HCT116 (cell line): ENCODE data around the gene GEMIN5. TPM values are rescaled to one million over a fixed set of nuclear protein-coding genes. Genes with fewer than 3 reads are reported as not detected.

Source experiments
- ATAC-seq: fragments of 200-7000 bp; cut with Tn5 transposase; 2 replicates; pipeline ENCODE4 v1.9.1; 2020; ENCODE audit warnings: mild to moderate bottlenecking, moderate library complexity
- BruUV-seq: library from RNA; stranded (reverse); fragments of 400-500 nt; replicated peaks from 2 replicates; lab custom pipeline; 2021; lab: Mats Ljungman, UMichigan
- CTCF ChIA-PET: fragments of 300-600 bp; sonication (Branson Sonifier 250); formaldehyde crosslinking; loops from one replicate; lab custom pipeline; 2021; ENCODE audit warnings: antibody characterized with exemption; lab: Charles Lee
- POLR2A ChIA-PET: fragments of 300-600, 350-600 bp; sonication (Branson Sonifier 250); formaldehyde crosslinking; loops from one replicate; lab custom pipeline; 2021; ENCODE audit warnings: antibody characterized with exemption; lab: Charles Lee
- RAD21 ChIA-PET, 2 experiments: fragments of 300-600 bp; sonication (Branson Sonifier 250); formaldehyde crosslinking; loops; one replicate each; lab custom pipeline; 2023; ENCODE audit warnings: low total read pairs in 2 of 2; ENCODE audit not compliant: uncharacterized antibody in 2 of 2, unreplicated experiment in 2 of 2, low non-redundant PET in 1 of 2; lab: Charles Lee
- DNase-seq: peaks from one replicate; pipeline ENCODE4 v3.0.0-alpha.2; 2010; ENCODE audit warnings: low read depth, low spot score
- H2AFZ ChIP-seq: fragments of 200-600 bp; shearing (Covaris generic), sonication (generic); 2 replicates; pipeline ENCODE4 v1.6.1; 2017; ENCODE audit warnings: low read depth, mixed run types, mixed read lengths, antibody characterized with exemption, low read length; ENCODE audit not compliant: poor library complexity, severe bottlenecking
- H3K27ac ChIP-seq: 2 replicates; pipeline ENCODE4 v1.5.1; 2012; ENCODE audit warnings: low read depth, low read length
- H3K27me3 ChIP-seq: fragments of 200-600 bp; sonication (generic); 2 replicates; pipeline ENCODE4 v1.6.1; 2016; ENCODE audit warnings: mixed run types, low read length, mixed read lengths; ENCODE audit not compliant: insufficient read depth
- H3K36me3 ChIP-seq, 2 experiments: fragments of 200-500 bp in 1 of 2; fragments of 200-600 bp in 1 of 2; sonication (Bioruptor generic) in 1 of 2; sonication (generic) in 1 of 2; 2 replicates each; pipeline versions ENCODE4 v1.5.1 to v1.6.1; 2014 to 2016; ENCODE audit warnings: low read length in 2 of 2, inconsistent platforms in 1 of 2, mixed read lengths in 1 of 2, mixed run types in 1 of 2; ENCODE audit not compliant: insufficient read depth in 2 of 2, control insufficient read depth in 1 of 2
- H3K4me1 ChIP-seq, 2 experiments: fragments of 200-600 bp in 1 of 2; sonication (generic) in 1 of 2; 2 replicates each; pipeline versions ENCODE4 v1.5.1 to v1.6.1; 2012 to 2017; ENCODE audit warnings: low read length in 2 of 2, inconsistent platforms in 1 of 2, mild to moderate bottlenecking in 1 of 2, mixed read lengths in 1 of 2, mixed run types in 1 of 2, moderate library complexity in 1 of 2; ENCODE audit not compliant: insufficient read depth in 2 of 2, control insufficient read depth in 1 of 2
- H3K4me2 ChIP-seq: fragments of 200-600 bp; sonication (generic); 2 replicates; pipeline ENCODE4 v1.6.1; 2017; ENCODE audit warnings: mixed run types, low read length, mixed read lengths
- H3K4me3 ChIP-seq, 2 experiments: fragments of 200-600 bp in 1 of 2; sonication (generic) in 1 of 2; replicated peaks in 1 of 2; 2 replicates each; pipeline ENCODE4 v1.5.1; 2011 to 2016; ENCODE audit warnings: low read length in 2 of 2, control low read depth in 1 of 2, low read depth in 1 of 2, mild to moderate bottlenecking in 1 of 2, mixed read lengths in 1 of 2, mixed run types in 1 of 2
- H3K79me2 ChIP-seq: fragments of 200-600 bp; sonication (generic); 2 replicates; pipeline ENCODE4 v1.6.1; 2017; ENCODE audit warnings: mild to moderate bottlenecking, mixed run types, low read length, moderate library complexity, mixed read lengths; ENCODE audit not compliant: insufficient read depth
- H3K9ac ChIP-seq: fragments of 200-600 bp; sonication (generic); 2 replicates; pipeline ENCODE4 v1.6.1; 2016; ENCODE audit warnings: low read length, mixed read lengths
- H3K9me2 ChIP-seq: fragments of 200-600 bp; sonication (generic), shearing (Covaris generic); 2 replicates; pipeline ENCODE4 v1.6.1; 2017; ENCODE audit warnings: mixed run types, mild to moderate bottlenecking, moderate library complexity; ENCODE audit not compliant: insufficient read depth
- H3K9me3 ChIP-seq, 2 experiments: fragments of 200-500 bp in 1 of 2; fragments of 200-600 bp in 1 of 2; sonication (Bioruptor generic) in 1 of 2; sonication (generic) in 1 of 2; 2 replicates each; pipeline ENCODE4 v1.6.1; 2014 to 2017; ENCODE audit warnings: low read length in 2 of 2, mixed read lengths in 2 of 2, inconsistent platforms in 1 of 2, low read depth in 1 of 2, mild to moderate bottlenecking in 1 of 2, mixed run types in 1 of 2, moderate library complexity in 1 of 2; ENCODE audit not compliant: control insufficient read depth in 1 of 2, insufficient read depth in 1 of 2
- H4K20me1 ChIP-seq: fragments of 200-600 bp; sonication (generic), shearing (Covaris generic); 2 replicates; pipeline ENCODE4 v1.6.1; 2017; ENCODE audit warnings: mixed run types, mild to moderate bottlenecking, moderate library complexity; ENCODE audit not compliant: insufficient read depth
- CEBPB ChIP-seq: IDR thresholded peaks from 2 replicates; pipeline ENCODE4 v1.6.1; 2012; ENCODE audit warnings: low read depth
- FOSL1 ChIP-seq: IDR thresholded peaks from 2 replicates; pipeline ENCODE4 v1.6.1; 2012; ENCODE audit warnings: low read depth
- JUND ChIP-seq: IDR thresholded peaks from 2 replicates; pipeline ENCODE4 v1.6.1; 2012
- SIN3A ChIP-seq: IDR thresholded peaks from 2 replicates; pipeline ENCODE4 v1.6.1; 2012; ENCODE audit warnings: low read depth
- SP1 ChIP-seq: IDR thresholded peaks from 2 replicates; pipeline ENCODE4 v1.6.1; 2012; ENCODE audit warnings: low read depth
- TCF7L2 ChIP-seq: IDR thresholded peaks from 2 replicates; pipeline ENCODE4 v1.7.0; 2011; ENCODE audit warnings: borderline replicate concordance, inconsistent platforms; ENCODE audit not compliant: insufficient read depth, insufficient read length; ENCODE audit errors: extremely low read depth
- ZFX ChIP-seq: fragments of 450-650 bp; IDR thresholded peaks from 2 replicates; pipeline ENCODE4 v1.6.1; 2017
- intact Hi-C: fragments of 100-400 bp; cut with micrococcal nuclease; formaldehyde crosslinking; loops from 2 replicates; pipeline ENCODE4 v1.10.0; 2022
- total RNA-seq: library from RNA; stranded (reverse); gene quantifications from one replicate; pipeline ENCODE4 v1.2.1, GENCODE V29; 2021; ENCODE audit not compliant: unreplicated experiment
- TF ChIP-seq, protein P1 (sequence below): IDR thresholded peaks from 2 replicates; pipeline ENCODE4 v1.6.1; 2012

Gene GEMIN5
- total RNA-seq, 1 experiment from 2014 or later = 35.9 TPM

DNA sequence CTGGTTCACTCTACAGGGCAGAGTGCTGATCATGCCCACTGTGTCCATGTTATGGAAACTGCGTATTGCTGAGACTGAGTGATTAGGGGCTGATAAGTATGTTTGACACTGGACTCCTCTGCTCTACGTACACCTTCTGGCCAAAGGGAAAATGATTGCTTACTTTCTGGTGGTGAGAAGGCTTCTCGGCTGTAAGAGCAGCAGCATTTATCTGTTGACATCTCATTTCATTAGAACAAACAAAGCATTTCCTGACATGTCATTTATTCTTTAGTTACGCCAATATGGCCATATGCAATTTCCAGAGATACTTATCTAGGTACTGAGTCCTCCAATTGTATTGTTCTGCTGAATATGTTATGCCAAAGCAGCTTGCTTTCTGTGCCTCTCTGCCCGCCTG, 93.2 kb downstream of the GEMIN5 start:
- Histone ChIP-seq H3K79me2 (no peaks in the 10 kb centered on the region), H3K9me3 (no peaks in the 10 kb centered on the region), H3K9me2 (no peaks in the 10 kb centered on the region), H3K4me2 (no peak overlapping the region), H3K4me1 (no peaks in the 10 kb centered on the region; a peak in 1 of 4 replicates), H2AFZ (no peak overlapping the region), H3K27ac (no peak overlapping the region), H3K36me3 (no peaks in the 10 kb centered on the region), H3K27me3 (no peaks in the 10 kb centered on the region), H4K20me1 (no peaks in the 10 kb centered on the region), H3K4me3 (no peak overlapping the region), H3K9ac (no peak overlapping the region)
- RAD21 ChIA-PET = no interaction called here
- DNase-seq (no peak), ATAC-seq (no peak)
- no TSS peak for BruUV-seq
- TF ChIP-seq JUND = no peak
- TF ChIP-seq, protein P1, sequence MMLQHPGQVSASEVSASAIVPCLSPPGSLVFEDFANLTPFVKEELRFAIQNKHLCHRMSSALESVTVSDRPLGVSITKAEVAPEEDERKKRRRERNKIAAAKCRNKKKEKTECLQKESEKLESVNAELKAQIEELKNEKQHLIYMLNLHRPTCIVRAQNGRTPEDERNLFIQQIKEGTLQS = no peak
- no peak for TF ChIP-seq SIN3A
- TF ChIP-seq TCF7L2 = no peak
- CTCF ChIA-PET = no interaction called here
- intact Hi-C loops = no loop called here
- POLR2A ChIA-PET = no interaction called here

DNA sequence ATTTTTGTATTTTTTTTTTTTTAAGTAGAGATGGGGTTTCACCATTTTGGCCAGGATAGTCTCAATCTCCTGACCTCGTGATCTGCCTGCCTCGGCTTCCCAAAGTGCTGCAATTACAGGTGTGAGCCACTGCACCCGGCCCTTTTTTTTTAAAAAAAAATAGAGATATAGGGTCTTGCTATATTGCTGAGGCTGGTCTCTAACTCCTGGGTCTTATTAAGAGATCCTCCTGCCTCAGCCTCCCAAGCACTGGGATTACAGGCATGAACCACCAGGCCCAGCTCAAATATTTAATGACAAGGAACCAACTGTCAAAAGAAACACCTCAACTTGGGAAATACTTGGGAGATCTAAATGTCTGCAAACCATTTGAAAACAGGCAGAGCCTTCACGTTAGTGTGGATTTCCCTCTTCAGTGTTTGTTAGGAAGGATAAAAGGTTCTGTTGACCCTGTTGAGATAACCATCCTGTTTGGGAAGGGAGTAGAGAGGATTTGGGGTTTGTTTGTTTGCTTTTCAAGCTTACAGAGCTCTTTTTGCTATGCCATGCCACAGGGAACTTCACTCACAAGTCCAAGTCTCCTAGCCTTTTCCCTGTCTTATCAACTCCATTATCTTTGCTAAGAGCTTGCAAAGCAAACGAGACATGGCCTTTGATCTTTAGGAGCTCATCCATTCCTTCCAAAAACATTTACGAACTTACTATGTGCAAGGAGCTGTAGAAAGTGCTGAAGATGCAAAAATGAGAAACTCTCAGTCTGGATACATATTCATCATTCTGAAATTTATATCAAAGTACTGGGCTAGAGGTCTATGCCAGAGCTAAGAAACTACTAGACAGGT, 95.1 kb downstream of the GEMIN5 start:
- ChIA-PET POLR2A (no interaction called here), CTCF (no interaction called here), RAD21 (no interaction called here)
- Histone ChIP-seq H2AFZ (no peak overlapping the region), H3K4me1 (no peaks in the 10 kb centered on the region; a peak in 1 of 4 replicates), H3K9ac (no peak overlapping the region), H3K27me3 (no peaks in the 10 kb centered on the region), H3K4me3 (no peak overlapping the region), H4K20me1 (no peaks in the 10 kb centered on the region), H3K36me3 (no peaks in the 10 kb centered on the region), H3K79me2 (no peaks in the 10 kb centered on the region), H3K9me3 (no peaks in the 10 kb centered on the region), H3K9me2 (no peaks in the 10 kb centered on the region), H3K4me2 (no peak overlapping the region), H3K27ac (no peak overlapping the region)
- no TSS peak for BruUV-seq
- no peak for ATAC-seq
- TF ChIP-seq ZFX = no peak
- no peak for TF ChIP-seq SP1
- TF ChIP-seq FOSL1 = no peak
- no peak for TF ChIP-seq CEBPB
- intact Hi-C loops = no loop called here
- no peak for DNase-seq
